GM04503 (cell line): ENCODE data around the gene PCSK2.
"Not testable (repeated sequence)": the region's sequence is repeated elsewhere in the genome, so short reads cannot be mapped to it uniquely, and the experiment has no call there.

Source experiments
- DNase-seq: peaks from one replicate; pipeline ENCODE4 v3.0.0-alpha.2; 2012; ENCODE audit warnings: low read depth

Gene PCSK2

GRCh38 chr20:17226410-17227218, at the start of gene PCSK2:
TSS of gene PCSK2 (plus strand) at chr20:17227040. CDS start at chr20:17227306, 266 bp downstream.
- DNase-seq, result no peak

- no peak for DNase-seq
Measured at GRCh38 chr20:17177341-17177740, 49.5 kb upstream of the PCSK2 start.

GRCh38 chr20:17179840-17180239, 47.0 kb upstream of the PCSK2 start:
- DNase-seq, result no peak

GRCh38 chr20:17189976-17190695, 36.7 kb upstream of the PCSK2 start:
- DNase-seq, result no peak

- no peak for DNase-seq
Measured at GRCh38 chr20:17197041-17197440, 29.8 kb upstream of the PCSK2 start.

- no peak for DNase-seq
Measured at GRCh38 chr20:17202030-17202429, 24.8 kb upstream of the PCSK2 start.

- DNase-seq, result no peak
Measured at GRCh38 chr20:17202673-17203072, 24.2 kb upstream of the PCSK2 start.

- no peak for DNase-seq
Measured at GRCh38 chr20:17205084-17205813, 21.6 kb upstream of the PCSK2 start.

GRCh38 chr20:17210387-17210786, 16.5 kb upstream of the PCSK2 start:
- DNase-seq, result no peak

- DNase-seq, result no peak
Measured at GRCh38 chr20:17210983-17211382, 15.9 kb upstream of the PCSK2 start.

GRCh38 chr20:17215167-17215566, 11.7 kb upstream of the PCSK2 start:
- no peak for DNase-seq

- DNase-seq, result not testable (repeated sequence)
Measured at GRCh38 chr20:17219856-17220255, 7.0 kb upstream of the PCSK2 start.

GRCh38 chr20:17223553-17223952, 3.3 kb upstream of the PCSK2 start:
- no peak for DNase-seq

- DNase-seq, result no peak
Measured at GRCh38 chr20:17225851-17226409, 910 bp upstream of the PCSK2 start.

- no peak for DNase-seq
Measured at GRCh38 chr20:17227219-17227575, 357 bp downstream of the PCSK2 start.

- DNase-seq, result no peak
Measured at GRCh38 chr20:17227669-17228623, 1.1 kb downstream of the PCSK2 start.

- no peak for DNase-seq
Measured at GRCh38 chr20:17228624-17229061, 1.8 kb downstream of the PCSK2 start.

GRCh38 chr20:17229256-17229655, 2.4 kb downstream of the PCSK2 start:
- no peak for DNase-seq

- DNase-seq, result no peak
Measured at GRCh38 chr20:17233626-17234025, 6.8 kb downstream of the PCSK2 start.

GRCh38 chr20:17236766-17237165, 9.9 kb downstream of the PCSK2 start:
- DNase-seq, result no peak

GRCh38 chr20:17248224-17248623, 21.4 kb downstream of the PCSK2 start:
- DNase-seq, result no peak
